ENCODE data around the gene WDR74. TPM values are rescaled to one million over a fixed set of nuclear protein-coding genes. Genes with fewer than 3 reads are reported as not detected.
A peak's percentile ranks its signal among the peaks of the same experiment; 100 is the strongest.

The WDR74 gene
- total and polyA plus RNA-seq, 9 of the 15 experiments (the other 6 are each of a cell fraction or from before 2014, with no cell fraction given) = 32.7 to 210 (median 114) TPM

GRCh38 chr11:62839050-62839945 is at the start of gene WDR74 (continued):
- TF ChIP-seq ZNF551 (CRISPR knock-in tag; IDR thresholded peaks at IDR 0.05) (no peak), ZNF445 (CRISPR knock-in tag; IDR thresholded peaks at IDR 0.05; ENCODE audit: low read depth) (no peak), PHF8 (IDR thresholded peaks at IDR 0.05; ENCODE audit: borderline replicate concordance, low read length) (peak; percentile 82; the same call in 1 of the 2 replicates), ZNF143 (CRISPR knock-in tag; IDR thresholded peaks at IDR 0.05) (peak; percentile 45; the same call in 1 of the 2 replicates), THAP7 (CRISPR knock-in tag; IDR thresholded peaks at IDR 0.05) (no peak), ELF2 (CRISPR knock-in tag; IDR thresholded peaks at IDR 0.05) (peak; percentile 99), BRD9 (IDR thresholded peaks at IDR 0.05; ENCODE audit: low read depth, partially characterized antibody) (peak; percentile 60), NR2F6 (CRISPR knock-in tag; IDR thresholded peaks at IDR 0.05) (no peak), POLR2H (tag; IDR thresholded peaks at IDR 0.05; ENCODE audit: low read depth) (peak; percentile 4; the same call in 1 of the 2 replicates), TOE1 (IDR thresholded peaks at IDR 0.05; ENCODE audit: borderline replicate concordance) (peak; percentile 36; the same call in 1 of the 2 replicates), TOE1 (CRISPR knock-in tag; IDR thresholded peaks at IDR 0.05; ENCODE audit: borderline replicate concordance, low read depth) (no peak), SIX5 (IDR thresholded peaks at IDR 0.05; ENCODE audit: borderline replicate concordance in 1 of 2, insufficient read depth in 1 of 2, low read depth in 1 of 2, low read length in 2 of 2) (peak in 1 of 2 experiments; percentile 32; a peak in 2 of 4 replicates), NCOR1 (IDR thresholded peaks at IDR 0.05) (peak; percentile 63), USF1 (CRISPR knock-in tag; IDR thresholded peaks at IDR 0.05) (no peak; the same call in 1 of the 2 replicates), ZNF707 (CRISPR knock-in tag; conservative IDR thresholded peaks at IDR 0.05) (0 out of 2 replicates have a peak, but pooled peaks have one; percentile 17), ZNF511 (CRISPR knock-in tag; IDR thresholded peaks at IDR 0.05) (peak; percentile 87), HNRNPLL (IDR thresholded peaks at IDR 0.05; ENCODE audit: low read depth, low read length, poor library complexity, severe bottlenecking) (peak; percentile 90), CCNT2 (IDR thresholded peaks at IDR 0.05; ENCODE audit: borderline replicate concordance, extremely low read depth, insufficient read length, low read depth, low read length) (peak; percentile 63), ZBTB2 (IDR thresholded peaks at IDR 0.05) (no peak), STAT5B (CRISPR knock-in tag; IDR thresholded peaks at IDR 0.05) (no peak), SIN3B (IDR thresholded peaks at IDR 0.05; ENCODE audit: low read depth) (peak; percentile 97), DLX4 (CRISPR knock-in tag; IDR thresholded peaks at IDR 0.05) (no peak)

Data from K562 (cell line).